A673 (cell line): ENCODE data around the gene GADD45GIP1. TPM values are rescaled to one million over a fixed set of nuclear protein-coding genes. Genes with fewer than 3 reads are reported as not detected.

Source experiments
- BruUV-seq: library from RNA; stranded (reverse); fragments of 400-500 nt; replicated peaks from 2 replicates; lab custom pipeline; 2021; lab: Mats Ljungman, UMichigan
- CTCF ChIA-PET: fragments of 300-600 bp; sonication (Branson Sonifier 250); formaldehyde crosslinking; loops from one replicate; lab custom pipeline; 2022; ENCODE audit warnings: antibody characterized with exemption; lab: Charles Lee
- POLR2A ChIA-PET: fragments of 300-600 bp; sonication (Branson Sonifier 250); formaldehyde crosslinking; loops from one replicate; lab custom pipeline; 2022; ENCODE audit warnings: antibody characterized with exemption; ENCODE audit not compliant: low non-redundant PET; lab: Charles Lee
- DNase-seq: peaks from one replicate; pipeline ENCODE4 v3.0.0-alpha.2; 2015; ENCODE audit warnings: low spot score
- H3K27ac ChIP-seq: fragments of 200-600 bp; sonication (generic); 2 replicates; pipeline ENCODE4 v1.5.1; 2016; ENCODE audit warnings: mixed run types, low read depth, mild to moderate bottlenecking, mixed read lengths, antibody characterized with exemption, low read length; ENCODE audit not compliant: poor library complexity, severe bottlenecking
- H3K27me3 ChIP-seq: fragments of 200-600 bp; sonication (generic); replicated peaks from 2 replicates; pipeline ENCODE4 v1.6.1; 2017; ENCODE audit warnings: mixed run types, low read depth, mild to moderate bottlenecking, mixed read lengths, antibody characterized with exemption, low read length; ENCODE audit not compliant: insufficient read depth, poor library complexity
- H3K36me3 ChIP-seq: fragments of 200-600 bp; sonication (generic); 2 replicates; pipeline ENCODE4 v1.6.1; 2016; ENCODE audit warnings: mixed run types, mild to moderate bottlenecking, mixed read lengths, antibody characterized with exemption, low read length; ENCODE audit not compliant: insufficient read depth, poor library complexity, severe bottlenecking
- H3K4me1 ChIP-seq: fragments of 200-600 bp; sonication (generic); 2 replicates; pipeline ENCODE4 v1.6.1; 2017; ENCODE audit warnings: mixed run types, mild to moderate bottlenecking, mixed read lengths, antibody characterized with exemption, low read length; ENCODE audit not compliant: insufficient read depth, poor library complexity, severe bottlenecking
- H3K4me3 ChIP-seq: fragments of 200-600 bp; sonication (generic); 2 replicates; pipeline ENCODE4 v1.5.1; 2016; ENCODE audit warnings: low read depth, mixed run types, mild to moderate bottlenecking, mixed read lengths, low read length; ENCODE audit not compliant: poor library complexity, severe bottlenecking
- H3K9me3 ChIP-seq: fragments of 200-600 bp; sonication (generic); 2 replicates; pipeline ENCODE4 v1.6.1; 2016; ENCODE audit warnings: mixed run types, low read depth, mild to moderate bottlenecking, mixed read lengths, antibody characterized with exemption, low read length; ENCODE audit not compliant: poor library complexity, severe bottlenecking
- EZH2 ChIP-seq: fragments of 200-600 bp; sonication (generic); IDR thresholded peaks from 2 replicates; pipeline ENCODE4 v1.6.1; 2017; ENCODE audit warnings: borderline replicate concordance, low read depth, mild to moderate bottlenecking, mixed read lengths, antibody characterized with exemption, low read length; ENCODE audit not compliant: poor library complexity, severe bottlenecking
- intact Hi-C: fragments of 100-400 bp; cut with micrococcal nuclease; formaldehyde crosslinking; loops from one replicate; pipeline ENCODE4 v1.10.0; 2022; ENCODE audit not compliant: unreplicated experiment
- total RNA-seq: library from RNA; stranded (reverse); gene quantifications from 2 replicates; pipeline ENCODE4 v1.2.3, GENCODE V29; 2021
- TF ChIP-seq, protein P1 (sequence below): fragments of 300-800, 200-600 bp; sonication (generic); conservative IDR thresholded peaks from 2 replicates; pipeline ENCODE4 v1.5.1; 2017; ENCODE audit warnings: low read depth, mild to moderate bottlenecking, antibody characterized with exemption, low read length, moderate library complexity, mixed read lengths

Gene GADD45GIP1
- total RNA-seq, 1 experiment from 2014 or later: 67.5 TPM

DNA sequence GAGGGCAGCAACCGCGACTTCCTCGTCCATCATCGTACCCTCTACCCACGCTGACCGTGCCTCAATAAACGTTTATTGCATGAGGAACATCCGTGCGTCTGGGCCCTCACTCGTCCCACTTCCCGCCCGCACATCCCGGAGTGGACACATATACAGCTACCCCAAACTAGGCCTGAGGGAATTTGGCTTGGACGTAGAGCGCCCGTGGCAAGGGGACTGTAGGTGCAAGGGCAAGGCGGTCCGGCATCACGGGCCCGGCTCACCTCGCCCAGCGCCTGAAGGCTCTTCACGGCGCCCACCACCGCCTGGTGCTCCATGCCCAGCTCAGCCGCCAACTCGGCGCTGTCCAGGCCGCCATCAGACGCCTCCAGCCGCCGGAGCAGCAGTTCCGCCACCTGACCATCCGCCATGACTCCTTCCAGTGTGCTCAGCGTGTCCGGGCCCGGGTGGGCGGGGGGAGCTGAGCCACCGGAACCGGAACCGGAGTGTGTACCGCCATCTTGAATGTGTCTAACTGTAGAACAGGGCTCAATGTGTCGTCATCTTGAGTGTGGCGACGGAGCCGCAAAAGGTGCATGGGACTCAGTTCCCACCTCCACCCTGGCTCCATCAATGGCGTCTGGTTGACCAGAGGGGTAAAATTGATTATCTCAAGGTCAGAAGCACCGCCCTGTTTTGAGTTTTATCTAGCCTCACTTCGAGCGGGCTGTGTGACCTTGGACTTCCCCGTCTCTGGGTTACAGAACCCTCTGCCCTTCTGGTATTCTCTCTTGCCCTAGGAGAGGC is 23.5 kb downstream of the GADD45GIP1 start, which contains the start of gene FARSA:
Gene FARSA, minus strand, starts transcription at position 425 of the 786 bp plus-strand sequence. Its CDS starts 15 bp downstream, at position 410.
- CTCF ChIA-PET: interaction anchor here (0.5 kb wide), 1 partner anchor 19 kb away, joined by 3 read pairs; no protein-coding TSS in a partner anchor

DNA sequence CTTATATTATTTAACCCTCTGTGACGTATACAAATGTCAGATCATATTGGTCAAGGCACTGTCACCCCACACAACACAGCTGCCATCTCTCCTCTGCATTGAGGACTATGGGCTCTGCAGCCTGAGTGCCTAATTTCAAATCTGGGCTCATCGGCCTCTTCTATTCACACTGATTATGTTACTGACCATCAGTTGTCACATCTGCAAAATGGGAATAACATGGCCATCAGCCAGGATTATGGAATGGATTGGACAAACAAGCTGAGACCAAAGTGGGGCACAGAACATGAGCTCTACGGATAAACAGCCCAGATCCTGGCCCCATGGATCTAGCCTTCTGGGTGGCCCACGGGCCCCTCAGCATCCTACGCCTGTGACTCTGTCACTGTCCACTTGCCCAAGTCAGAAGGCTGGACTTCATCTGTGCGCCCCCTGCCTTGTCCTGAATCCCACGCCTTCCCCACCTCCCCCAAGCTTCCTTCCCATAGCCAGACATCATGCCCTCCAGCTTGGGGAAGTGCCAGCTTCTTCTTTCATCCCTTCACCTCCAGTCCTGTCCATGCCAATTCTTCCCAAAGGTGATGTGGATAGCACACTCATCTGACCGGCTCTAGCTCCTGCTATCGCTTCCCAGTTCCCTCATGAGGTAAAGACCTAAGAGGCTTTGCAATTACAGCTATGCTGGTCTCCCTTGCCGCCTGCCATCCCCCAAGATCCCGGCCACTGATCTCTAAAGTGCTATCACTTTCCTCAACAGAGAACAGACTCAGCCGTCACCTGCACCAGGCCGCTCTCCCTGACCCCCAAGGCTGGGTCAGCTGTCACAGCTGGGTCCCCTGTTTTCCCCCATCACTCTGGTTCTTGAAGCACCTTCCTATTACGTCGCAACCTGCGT is 24.4 kb downstream of the GADD45GIP1 start:
- BruUV-seq: no TSS peak
- Histone ChIP-seq H3K36me3 (peaks cover 35% of the 10 kb centered on the region), H3K27ac (peak overlapping the region; percentile 84), H3K27me3 (no peaks in the 10 kb centered on the region), H3K4me1 (peaks cover 16% of the 10 kb centered on the region), H3K9me3 (no peaks in the 10 kb centered on the region), H3K4me3 (peak overlapping the region; percentile 95)
- ChIA-PET CTCF (no interaction called here), POLR2A (interaction anchor here (0.5 kb wide), 1 partner anchor 251 kb away, joined by 4 read pairs; no protein-coding TSS in a partner anchor)
- DNase-seq: no peak
- intact Hi-C loops: no loop called here
- no peak for TF ChIP-seq EZH2

More for the DNA sequence above, 23.5 kb downstream of the GADD45GIP1 start, which contains the start of gene FARSA:
- H3K4me1 ChIP-seq: peaks cover 19% of the 10 kb centered on the region
- POLR2A ChIA-PET: interaction anchor here (0.6 kb wide), 2 partner anchors 40 to 142 kb away, joined by 3 to 5 read pairs; partner anchors contain the start of gene JUNB
- peak within 1 kb of the TSS; percentile 84 for H3K27ac ChIP-seq
- peak within 1 kb of the TSS; percentile 95 for H3K4me3 ChIP-seq
- no peaks in the 10 kb centered on the region for H3K27me3 ChIP-seq
- TF ChIP-seq, protein P1, sequence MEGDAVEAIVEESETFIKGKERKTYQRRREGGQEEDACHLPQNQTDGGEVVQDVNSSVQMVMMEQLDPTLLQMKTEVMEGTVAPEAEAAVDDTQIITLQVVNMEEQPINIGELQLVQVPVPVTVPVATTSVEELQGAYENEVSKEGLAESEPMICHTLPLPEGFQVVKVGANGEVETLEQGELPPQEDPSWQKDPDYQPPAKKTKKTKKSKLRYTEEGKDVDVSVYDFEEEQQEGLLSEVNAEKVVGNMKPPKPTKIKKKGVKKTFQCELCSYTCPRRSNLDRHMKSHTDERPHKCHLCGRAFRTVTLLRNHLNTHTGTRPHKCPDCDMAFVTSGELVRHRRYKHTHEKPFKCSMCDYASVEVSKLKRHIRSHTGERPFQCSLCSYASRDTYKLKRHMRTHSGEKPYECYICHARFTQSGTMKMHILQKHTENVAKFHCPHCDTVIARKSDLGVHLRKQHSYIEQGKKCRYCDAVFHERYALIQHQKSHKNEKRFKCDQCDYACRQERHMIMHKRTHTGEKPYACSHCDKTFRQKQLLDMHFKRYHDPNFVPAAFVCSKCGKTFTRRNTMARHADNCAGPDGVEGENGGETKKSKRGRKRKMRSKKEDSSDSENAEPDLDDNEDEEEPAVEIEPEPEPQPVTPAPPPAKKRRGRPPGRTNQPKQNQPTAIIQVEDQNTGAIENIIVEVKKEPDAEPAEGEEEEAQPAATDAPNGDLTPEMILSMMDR: no peak
- TF ChIP-seq EZH2: no peak
- TSS peak; percentile 63 for BruUV-seq
- H3K36me3 ChIP-seq: peaks cover 29% of the 10 kb centered on the region
- intact Hi-C loops: no loop called here
- no peaks in the 10 kb centered on the region for H3K9me3 ChIP-seq
- peak; percentile 95 for DNase-seq

DNA sequence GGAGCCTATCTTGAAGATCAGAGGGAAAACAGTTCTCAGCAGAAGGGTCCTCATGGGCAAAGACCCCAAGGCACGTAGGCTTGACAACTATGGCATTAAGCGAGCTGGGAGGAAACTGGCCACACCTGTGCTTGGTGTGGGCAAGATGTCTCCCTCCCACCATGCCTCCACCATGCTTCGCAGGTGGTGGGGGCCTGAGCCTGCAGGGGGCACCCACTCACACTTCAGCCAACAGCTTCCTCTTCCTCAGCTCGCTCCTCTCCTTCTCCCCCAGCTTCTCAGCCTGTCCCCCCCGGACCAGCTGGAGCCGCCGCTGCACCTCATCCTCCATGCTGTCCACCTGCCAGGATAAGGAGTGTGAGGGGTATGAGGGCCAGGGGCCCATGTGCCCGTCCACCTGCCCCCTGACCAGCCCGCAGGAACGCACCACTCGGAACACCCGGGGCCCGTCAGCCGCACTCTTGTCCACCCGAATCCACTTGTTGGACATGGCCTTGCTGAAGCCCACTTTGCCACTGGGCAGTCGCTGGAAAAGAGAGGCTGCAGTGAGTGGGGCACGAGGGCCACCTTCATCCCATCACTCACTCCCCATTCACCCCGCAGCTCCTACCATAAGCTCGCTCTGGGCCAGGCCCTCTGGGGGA is 26.9 kb downstream of the GADD45GIP1 start:
- Histone ChIP-seq H3K27me3 (no peaks in the 10 kb centered on the region), H3K4me3 (no peak overlapping the region), H3K27ac (no peak overlapping the region), H3K9me3 (no peaks in the 10 kb centered on the region), H3K4me1 (peaks cover 9% of the 10 kb centered on the region), H3K36me3 (peaks cover 53% of the 10 kb centered on the region)
- DNase-seq: no peak
- CTCF ChIA-PET: no interaction called here
- no peak for TF ChIP-seq EZH2
- BruUV-seq: no TSS peak
- POLR2A ChIA-PET: no interaction called here
- intact Hi-C loops: no loop called here
